NCI-H1105 treated with DMSO at 0.1 percent for 48 hours (cell line): ENCODE data around the gene GID4.
"Not testable (repeated sequence)": the region's sequence is repeated elsewhere in the genome, so short reads cannot be mapped to it uniquely, and the experiment has no call there.

Experiments
- DNase-seq: peaks from one replicate; lab custom pipeline; 2025; lab: John Stamatoyannopoulos, UW

The GID4 gene

GRCh38 chr17:18038861-18039534, at the start of gene GID4, which contains the start of gene ATPAF2:
TSS of gene GID4 (plus strand) at chr17:18039408. CDS start at chr17:18039465, 57 bp downstream.
TSS of gene ATPAF2 (minus strand) at chr17:18039168. CDS start at chr17:18039013, 155 bp downstream.
- DNase-seq = peak; percentile 99

DNA sequence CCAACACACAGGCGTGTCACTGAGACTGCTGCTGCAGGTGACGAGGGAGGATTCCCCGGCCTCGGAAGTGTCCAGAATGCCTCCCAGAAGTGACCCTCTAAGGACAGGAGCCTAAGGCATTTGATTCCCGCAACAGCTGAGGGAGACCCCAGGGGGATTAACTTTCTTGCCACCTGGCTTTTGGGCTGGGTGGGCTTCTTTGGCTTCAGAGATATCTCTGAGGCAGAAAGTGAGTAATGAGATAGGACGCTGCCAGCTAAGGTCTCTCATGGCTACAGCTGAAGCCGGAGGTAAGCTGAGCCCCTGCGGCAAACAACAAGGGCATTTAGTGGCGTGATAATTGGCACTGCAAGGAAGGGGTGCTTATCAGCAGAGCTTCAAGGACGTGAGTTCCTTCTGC, 49.6 kb upstream of the GID4 start:
- no peak for DNase-seq

- DNase-seq = no peak
These were observed 48.9 kb upstream of the GID4 start for GRCh38 chr17:17990282-17990681.

- DNase-seq = no peak
These were observed 45.8 kb upstream of the GID4 start for GRCh38 chr17:17993366-17993765.

GRCh38 chr17:17993852-17994251, 45.4 kb upstream of the GID4 start:
- DNase-seq = no peak

GRCh38 chr17:17994271-17995069, 44.7 kb upstream of the GID4 start:
- DNase-seq = peak; percentile 9

DNA sequence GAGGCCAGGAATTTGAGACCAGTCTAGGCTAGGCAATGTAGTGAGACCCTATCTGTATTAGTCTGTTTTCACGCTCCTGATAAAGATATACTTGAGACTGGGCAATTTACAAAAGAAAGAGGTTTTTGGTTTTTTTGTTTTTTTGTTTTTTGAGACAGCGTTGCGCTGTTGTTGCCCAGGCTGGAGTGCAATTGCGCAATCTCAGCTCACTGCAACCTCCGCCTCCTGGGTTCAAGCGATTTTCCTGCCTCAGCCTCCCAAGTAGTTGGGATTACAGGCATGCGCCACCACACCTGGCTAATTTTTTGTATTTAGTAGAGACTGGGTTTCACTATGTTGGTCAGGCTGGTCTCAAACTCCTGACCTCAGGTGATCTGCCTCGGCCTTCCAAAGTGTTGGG, 43.3 kb upstream of the GID4 start:
- not testable (repeated sequence) for DNase-seq

- no peak for DNase-seq
These were observed 40.3 kb upstream of the GID4 start for GRCh38 chr17:17998934-17999333.

DNA sequence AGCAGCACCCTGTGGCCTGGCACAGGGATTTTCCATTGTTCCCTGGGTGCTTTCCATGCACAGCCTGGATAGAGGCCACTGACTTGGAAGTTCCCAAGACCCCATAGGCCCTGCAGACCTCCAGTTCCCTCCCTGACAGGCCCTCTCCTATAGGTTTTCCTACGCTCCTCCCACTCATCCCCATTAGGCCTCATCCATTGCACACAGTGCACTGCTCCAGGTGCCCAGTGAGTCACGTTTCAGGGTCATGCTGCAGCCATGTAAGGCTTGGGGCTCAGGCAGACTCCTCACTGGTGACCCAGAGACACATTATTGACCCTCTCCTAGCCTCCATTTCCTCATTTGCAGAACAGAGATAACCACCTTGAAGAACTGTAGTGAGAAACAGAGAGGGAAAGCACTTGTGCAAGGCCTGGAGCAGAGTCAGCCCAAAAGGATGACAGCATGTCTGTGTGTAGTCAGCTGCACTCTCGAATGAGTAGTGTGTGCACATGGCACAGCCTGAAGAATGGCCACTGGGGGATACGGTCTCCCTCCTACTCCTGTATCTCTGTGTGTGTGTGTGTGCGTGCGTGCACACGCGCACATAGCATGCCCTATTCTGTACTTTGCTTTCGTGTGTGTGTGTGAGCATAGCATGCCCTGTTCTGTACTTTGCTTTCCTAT, 39.7 kb upstream of the GID4 start:
- DNase-seq = no peak

GRCh38 chr17:18000030-18000408, 39.2 kb upstream of the GID4 start:
- no peak for DNase-seq

DNA sequence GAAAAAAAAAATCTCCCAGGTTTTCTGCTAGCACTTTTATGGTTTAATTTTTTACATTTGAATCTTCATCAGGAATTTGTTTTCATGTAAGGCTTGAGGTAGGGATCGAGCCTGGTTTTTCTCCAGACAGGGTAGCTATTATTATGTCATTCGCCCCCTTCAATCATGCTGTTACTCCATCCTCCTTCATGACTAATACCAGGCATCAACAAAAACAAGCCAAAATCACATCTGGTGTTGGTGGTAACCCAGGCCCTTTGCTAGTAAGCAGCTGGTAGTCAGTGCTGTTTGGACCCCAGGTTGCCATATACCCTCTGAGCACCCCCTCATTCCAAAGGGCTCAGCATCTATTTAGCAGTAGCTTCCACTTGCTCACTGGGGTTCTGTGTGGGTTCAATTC, 37.0 kb upstream of the GID4 start:
- no peak for DNase-seq

DNA sequence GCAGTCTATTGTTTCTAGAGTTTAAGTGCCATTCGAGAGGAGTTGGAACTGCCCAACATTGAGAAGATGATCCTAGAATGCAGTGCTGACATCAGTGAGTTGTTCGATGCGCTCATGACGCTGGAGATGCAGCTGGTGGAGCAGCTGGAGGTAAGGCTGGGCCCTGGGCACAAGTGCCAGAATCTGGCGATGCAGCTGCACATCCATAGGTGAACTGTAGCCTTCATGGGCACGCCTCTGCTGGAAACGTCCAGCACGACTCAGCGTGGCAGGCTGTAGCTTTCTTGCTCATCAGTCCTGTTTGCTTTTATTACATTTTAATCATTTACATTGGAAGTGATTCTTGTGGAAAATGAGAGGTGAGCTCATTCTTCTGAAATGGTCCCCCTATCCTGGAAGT, 34.9 kb upstream of the GID4 start:
- peak; percentile 95 for DNase-seq

- peak; percentile 9 for DNase-seq
These were observed 34.3 kb upstream of the GID4 start for GRCh38 chr17:18004884-18005305.

GRCh38 chr17:18005496-18005895, 33.7 kb upstream of the GID4 start:
- no peak for DNase-seq

DNA sequence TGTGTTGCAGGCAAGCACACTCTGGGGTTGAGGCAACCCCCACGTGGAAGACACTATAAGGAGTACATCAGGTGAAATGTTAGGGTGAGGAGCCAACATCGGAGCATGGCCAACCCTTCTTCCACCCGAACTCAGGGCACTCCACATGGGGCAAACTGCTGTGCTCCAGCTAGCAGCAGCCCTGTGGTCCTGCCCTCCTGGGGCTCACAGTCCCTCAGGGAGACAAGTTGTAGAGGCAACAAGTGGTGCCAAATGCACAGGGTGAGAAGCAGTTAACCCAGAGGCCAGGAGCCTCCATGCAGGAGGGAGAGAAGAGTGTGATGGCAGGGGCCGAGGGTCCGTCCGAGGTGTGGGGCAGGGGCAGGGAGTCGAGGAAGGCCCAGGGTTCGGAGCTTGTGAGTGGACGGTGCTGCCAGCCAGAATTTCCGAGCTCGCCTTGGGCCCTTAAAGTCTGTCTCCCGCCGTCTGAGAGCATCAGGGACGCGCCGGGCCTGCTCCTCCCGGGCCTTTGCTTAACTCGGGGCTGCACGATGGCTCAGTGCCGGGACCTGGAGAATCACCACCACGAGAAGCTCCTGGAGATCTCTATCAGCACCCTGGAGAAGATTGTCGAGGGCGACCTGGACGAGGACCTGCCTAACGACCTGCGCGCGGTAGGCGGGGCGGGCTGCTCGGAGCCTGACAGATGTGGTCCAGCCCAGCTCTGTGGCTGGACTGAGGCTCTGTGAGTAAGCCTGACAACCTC, 32.5 kb upstream of the GID4 start:
- no peak for DNase-seq

GRCh38 chr17:18008496-18009268, 30.5 kb upstream of the GID4 start:
- DNase-seq = no peak

DNA sequence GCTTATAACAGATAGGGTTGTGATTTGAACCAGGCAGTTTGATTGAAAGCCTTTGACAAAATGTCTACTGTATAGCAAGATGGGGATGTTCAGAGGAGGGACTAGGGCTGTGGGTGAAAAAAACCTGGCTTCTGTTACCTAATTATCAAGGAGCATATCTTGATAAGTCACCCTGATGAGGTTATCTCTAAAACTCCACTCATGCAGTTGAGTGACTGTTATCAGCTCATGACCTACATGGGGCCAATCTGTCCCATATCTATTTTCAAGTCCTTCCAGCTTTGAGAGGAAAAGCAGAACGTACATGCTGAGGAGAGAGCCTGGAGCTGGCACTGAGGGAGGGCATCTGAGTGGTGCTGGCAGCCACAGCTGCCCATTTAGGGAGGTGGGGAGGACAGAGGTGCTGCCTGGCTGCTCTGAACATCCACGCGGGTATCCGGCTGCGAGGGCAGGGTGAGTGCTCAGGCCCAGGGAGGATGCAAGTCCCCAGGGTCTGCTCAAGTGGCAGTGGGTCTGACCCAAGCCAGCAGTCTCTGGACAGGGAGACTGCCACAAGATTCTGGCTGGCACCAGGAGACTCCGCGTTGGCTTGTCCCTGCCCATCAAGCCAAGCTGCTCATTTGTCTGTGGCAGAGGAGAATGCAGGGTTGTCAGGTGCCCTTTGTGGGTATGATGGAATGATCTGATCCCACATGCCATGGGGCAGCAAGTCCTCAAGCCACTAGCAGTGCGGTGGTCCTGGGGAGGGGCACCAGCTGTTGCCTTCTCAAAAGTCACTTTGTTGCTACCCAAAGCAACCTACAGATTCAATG, 29.4 kb upstream of the GID4 start:
- no peak for DNase-seq

- no peak for DNase-seq
These were observed 27.9 kb upstream of the GID4 start for GRCh38 chr17:18011286-18011685.

GRCh38 chr17:18014006-18014405, 25.2 kb upstream of the GID4 start:
- no peak for DNase-seq

GRCh38 chr17:18015593-18015992, 23.6 kb upstream of the GID4 start:
- DNase-seq = no peak

GRCh38 chr17:18016426-18016825, 22.8 kb upstream of the GID4 start:
- DNase-seq = no peak
